Activated CD8-positive, alpha-beta T cell treated with anti-CD3 and anti-CD28 coated beads, Interleukin-2, amount 10 ng/mL, durations not matched to agents 7 days and 5 days (primary cell): ENCODE results near the gene TRIP12. TPM values are rescaled to one million over a fixed set of nuclear protein-coding genes. Genes with fewer than 3 reads are reported as not detected.
"Not testable (repeated sequence)": the region's sequence is repeated elsewhere in the genome, so short reads cannot be mapped to it uniquely, and the experiment has no call there.

Source experiments
- ATAC-seq: fragments of 150-1000 bp; cut with Tn5 transposase; one replicate; pipeline ENCODE4 v1.10.0; 2021; ENCODE audit warnings: moderate library complexity
- CTCF ChIA-PET: fragments of 350-600 bp; sonication (Branson Sonifier 250); formaldehyde crosslinking; loops from one replicate; lab custom pipeline; 2021; ENCODE audit warnings: antibody characterized with exemption; lab: Charles Lee
- POLR2A ChIA-PET: fragments of 350-600 bp; sonication (Branson Sonifier 250); formaldehyde crosslinking; loops from one replicate; lab custom pipeline; 2021; ENCODE audit warnings: antibody characterized with exemption; lab: Charles Lee
- DNase-seq: peaks from one replicate; pipeline ENCODE4 v3.0.0-alpha.2; 2020
- H3K27ac Mint-ChIP-seq: one replicate; pipeline ENCODE4 v1.8.0; 2021; ENCODE audit warnings: mild to moderate bottlenecking, mixed read lengths
- H3K27me3 Mint-ChIP-seq: one replicate; pipeline ENCODE4 v1.8.0; 2021; ENCODE audit warnings: low read depth, mixed read lengths
- H3K36me3 Mint-ChIP-seq: one replicate; pipeline ENCODE4 v1.8.0; 2021; ENCODE audit warnings: low read depth, mixed read lengths
- H3K4me1 Mint-ChIP-seq: one replicate; pipeline ENCODE4 v1.8.0; 2021; ENCODE audit warnings: low read depth, mixed read lengths
- H3K4me3 Mint-ChIP-seq: one replicate; pipeline ENCODE4 v1.8.0; 2021; ENCODE audit warnings: mild to moderate bottlenecking, mixed read lengths
- H3K9me3 Mint-ChIP-seq: one replicate; pipeline ENCODE4 v1.8.0; 2022; ENCODE audit warnings: mixed read lengths; ENCODE audit not compliant: insufficient read depth
- total RNA-seq, 2 experiments: library from RNA; stranded (reverse); gene quantifications; one replicate each; pipeline ENCODE4 v1.2.3, GENCODE V29; 2021

TRIP12 gene
- total RNA-seq, 2 experiments from 2014 or later: 221 to 229 TPM

GRCh38 chr2:229868794-229869193 lies 53.0 kb downstream of the TRIP12 start:
- DNase-seq (no peak), ATAC-seq (no peak)
- Mint-ChIP-seq H3K9me3 (no peaks in the 10 kb centered on the region), H3K4me1 (peaks cover 21% of the 10 kb centered on the region), H3K27me3 (no peaks in the 10 kb centered on the region), H3K4me3 (no peak overlapping the region), H3K27ac (no peak overlapping the region), H3K36me3 (peaks cover 44% of the 10 kb centered on the region)
- POLR2A ChIA-PET: no interaction called here
- CTCF ChIA-PET: no interaction called here

- POLR2A ChIA-PET: no interaction called here
Observed at GRCh38 chr2:229865033-229865432, 56.8 kb downstream of the TRIP12 start.

GRCh38 chr2:229861431-229861830 lies 60.4 kb downstream of the TRIP12 start:
- H3K36me3 Mint-ChIP-seq: peaks cover 27% of the 10 kb centered on the region
- CTCF ChIA-PET: no interaction called here
- POLR2A ChIA-PET: no interaction called here
- ATAC-seq: no peak
- peaks cover 6% of the 10 kb centered on the region for H3K4me1 Mint-ChIP-seq
- DNase-seq: no peak
- no peak overlapping the region for H3K27ac Mint-ChIP-seq
- H3K9me3 Mint-ChIP-seq: no peaks in the 10 kb centered on the region
- no peaks in the 10 kb centered on the region for H3K27me3 Mint-ChIP-seq
- H3K4me3 Mint-ChIP-seq: no peak overlapping the region

More at GRCh38 chr2:229865033-229865432, 56.8 kb downstream of the TRIP12 start:
- DNase-seq (no peak), ATAC-seq (no peak)
- Mint-ChIP-seq H3K27me3 (no peaks in the 10 kb centered on the region), H3K4me1 (peaks cover 10% of the 10 kb centered on the region), H3K9me3 (no peaks in the 10 kb centered on the region), H3K27ac (no peak overlapping the region), H3K36me3 (peaks cover 21% of the 10 kb centered on the region), H3K4me3 (no peak overlapping the region)
- CTCF ChIA-PET: interaction anchor here (0.8 kb wide), 1 partner anchor 11 kb away, joined by 3 read pairs; no protein-coding TSS in a partner anchor

GRCh38 chr2:229860334-229860733 lies 61.5 kb downstream of the TRIP12 start:
- peaks cover 6% of the 10 kb centered on the region for H3K4me1 Mint-ChIP-seq
- no peak overlapping the region for H3K27ac Mint-ChIP-seq
- ChIA-PET POLR2A (no interaction called here), CTCF (no interaction called here)
- H3K4me3 Mint-ChIP-seq: no peak overlapping the region
- ATAC-seq: no peak
- H3K9me3 Mint-ChIP-seq: no peaks in the 10 kb centered on the region
- H3K27me3 Mint-ChIP-seq: no peaks in the 10 kb centered on the region
- peaks cover 35% of the 10 kb centered on the region for H3K36me3 Mint-ChIP-seq
- no peak for DNase-seq

- Mint-ChIP-seq H3K36me3 (peaks cover 42% of the 10 kb centered on the region), H3K9me3 (no peaks in the 10 kb centered on the region), H3K4me3 (no peak overlapping the region), H3K27me3 (no peaks in the 10 kb centered on the region), H3K4me1 (peaks cover 5% of the 10 kb centered on the region), H3K27ac (no peak overlapping the region)
- CTCF ChIA-PET: no interaction called here
- ATAC-seq (no peak), DNase-seq (no peak)
- POLR2A ChIA-PET: no interaction called here
Observed at GRCh38 chr2:229858351-229858750, 63.5 kb downstream of the TRIP12 start.

- DNase-seq: no peak
- no peak for ATAC-seq
- no peak overlapping the region for H3K27ac Mint-ChIP-seq
- peaks cover 12% of the 10 kb centered on the region for H3K4me1 Mint-ChIP-seq
- H3K9me3 Mint-ChIP-seq: no peaks in the 10 kb centered on the region
- no peak overlapping the region for H3K4me3 Mint-ChIP-seq
- no peaks in the 10 kb centered on the region for H3K27me3 Mint-ChIP-seq
- peaks cover 44% of the 10 kb centered on the region for H3K36me3 Mint-ChIP-seq
- CTCF ChIA-PET: no interaction called here
- POLR2A ChIA-PET: no interaction called here
Observed at GRCh38 chr2:229857634-229858033, 64.2 kb downstream of the TRIP12 start.

GRCh38 chr2:229856413-229856812 lies 65.4 kb downstream of the TRIP12 start:
- Mint-ChIP-seq H3K4me1 (peaks cover 22% of the 10 kb centered on the region), H3K27me3 (no peaks in the 10 kb centered on the region), H3K9me3 (no peaks in the 10 kb centered on the region), H3K4me3 (no peak overlapping the region), H3K27ac (no peak overlapping the region), H3K36me3 (peaks cover 49% of the 10 kb centered on the region)
- ChIA-PET CTCF (interaction anchor here (1.1 to 1.2 kb wide), 2 partner anchors 11 to 55 kb away, joined by 3 to 4 read pairs; no protein-coding TSS in a partner anchor), POLR2A (interaction anchor here (1.0 kb wide), 1 partner anchor 65 kb away, joined by 5 read pairs; the partner anchor contains the start of gene TRIP12)
- DNase-seq (no peak), ATAC-seq (no peak)

- peaks cover 30% of the 10 kb centered on the region for H3K4me1 Mint-ChIP-seq
- CTCF ChIA-PET: interaction anchor here (0.7 to 3.5 kb wide), 3 partner anchors 10 to 54 kb away, joined by 3 to 13 read pairs (median 3); no protein-coding TSS in a partner anchor
- H3K9me3 Mint-ChIP-seq: no peaks in the 10 kb centered on the region
- peaks cover 54% of the 10 kb centered on the region for H3K36me3 Mint-ChIP-seq
- H3K27me3 Mint-ChIP-seq: no peaks in the 10 kb centered on the region
- H3K27ac Mint-ChIP-seq: no peak overlapping the region
- ATAC-seq (no peak), DNase-seq (no peak)
- POLR2A ChIA-PET: no interaction called here
- no peak overlapping the region for H3K4me3 Mint-ChIP-seq
Observed at GRCh38 chr2:229855116-229855515, 66.7 kb downstream of the TRIP12 start.

- DNase-seq (peak; percentile 63), ATAC-seq (peak; percentile 94)
- Mint-ChIP-seq H3K4me1 (peaks cover 38% of the 10 kb centered on the region), H3K27ac (peak overlapping the region; percentile 5), H3K9me3 (no peaks in the 10 kb centered on the region), H3K4me3 (no peak overlapping the region), H3K36me3 (peaks cover 49% of the 10 kb centered on the region), H3K27me3 (no peaks in the 10 kb centered on the region)
- ChIA-PET CTCF (interaction anchor here (0.7 to 3.5 kb wide), 8 partner anchors 10 to 72 kb away, joined by 3 to 13 read pairs (median 4); no protein-coding TSS in a partner anchor), POLR2A (interaction anchor here (1.2 kb wide), 1 partner anchor 69 kb away, joined by 4 read pairs; the partner anchor contains the start of gene TRIP12)
Observed at GRCh38 chr2:229852565-229852964, 69.2 kb downstream of the TRIP12 start.

GRCh38 chr2:229851870-229852269 lies 69.9 kb downstream of the TRIP12 start:
- ATAC-seq (no peak), DNase-seq (no peak)
- no peaks in the 10 kb centered on the region for H3K9me3 Mint-ChIP-seq
- H3K4me3 Mint-ChIP-seq: no peak overlapping the region
- peaks cover 38% of the 10 kb centered on the region for H3K4me1 Mint-ChIP-seq
- ChIA-PET CTCF (interaction anchor here (0.7 to 3.5 kb wide), 7 partner anchors 10 to 71 kb away, joined by 3 to 13 read pairs (median 4); no protein-coding TSS in a partner anchor), POLR2A (interaction anchor here (1.2 kb wide), 1 partner anchor 70 kb away, joined by 4 read pairs; the partner anchor contains the start of gene TRIP12)
- H3K27ac Mint-ChIP-seq: peak overlapping the region; percentile 12
- H3K27me3 Mint-ChIP-seq: no peaks in the 10 kb centered on the region
- peaks cover 44% of the 10 kb centered on the region for H3K36me3 Mint-ChIP-seq

GRCh38 chr2:229850355-229851275 lies 71.2 kb downstream of the TRIP12 start:
- H3K27me3 Mint-ChIP-seq, H3K9me3 Mint-ChIP-seq, H3K4me3 Mint-ChIP-seq, DNase-seq, ATAC-seq, POLR2A ChIA-PET, H3K27ac Mint-ChIP-seq: not testable (repeated sequence)
- Mint-ChIP-seq H3K4me1 (peaks cover 38% of the 10 kb centered on the region), H3K36me3 (peaks cover 41% of the 10 kb centered on the region)
- CTCF ChIA-PET: interaction anchor here (0.7 to 2.4 kb wide), 2 partner anchors 28 to 70 kb away, joined by 3 to 13 read pairs; no protein-coding TSS in a partner anchor

GRCh38 chr2:229849073-229849472 lies 72.7 kb downstream of the TRIP12 start:
- no peak for DNase-seq
- CTCF ChIA-PET: no interaction called here
- no peak for ATAC-seq
- POLR2A ChIA-PET: no interaction called here
- H3K27ac Mint-ChIP-seq: no peak overlapping the region
- H3K9me3 Mint-ChIP-seq: no peaks in the 10 kb centered on the region
- H3K27me3 Mint-ChIP-seq: no peaks in the 10 kb centered on the region
- H3K36me3 Mint-ChIP-seq: peaks cover 31% of the 10 kb centered on the region
- H3K4me1 Mint-ChIP-seq: peaks cover 35% of the 10 kb centered on the region
- H3K4me3 Mint-ChIP-seq: no peak overlapping the region
